Left ventricle myocardium inferior (tissue), 1 donor: ENCODE data around the gene PRSS1. TPM values are rescaled to one million over a fixed set of nuclear protein-coding genes. Genes with fewer than 3 reads are reported as not detected.

Source experiments
- DNase-seq: peaks from one replicate; pipeline ENCODE4 v3.0.0-alpha.2; 2020
- H3K27ac ChIP-seq: fragments of 200-600 bp; replicated peaks from 2 replicates; pipeline ENCODE4 v1.8.0; 2021
- H3K27me3 ChIP-seq: fragments of 200-600 bp; 2 replicates; pipeline ENCODE4 v1.8.0; 2021; ENCODE audit warnings: low read depth
- H3K36me3 ChIP-seq: fragments of 200-600 bp; 2 replicates; pipeline ENCODE4 v1.8.0; 2021
- H3K4me1 ChIP-seq: fragments of 200-600 bp; 2 replicates; pipeline ENCODE4 v1.8.0; 2021
- H3K4me3 ChIP-seq: fragments of 200-600 bp; 2 replicates; pipeline ENCODE4 v1.8.0; 2021; ENCODE audit warnings: mild to moderate bottlenecking, moderate library complexity
- H3K9me3 ChIP-seq: fragments of 200-600 bp; replicated peaks from 2 replicates; pipeline ENCODE4 v1.8.0; 2021
- intact Hi-C: fragments of 100-400 bp; cut with micrococcal nuclease; formaldehyde crosslinking; loops from one replicate; pipeline ENCODE4 v1.11.0; 2022
- total RNA-seq: library from RNA; stranded (reverse); fragmentation: NEBNext Ultra II Directional; extraction: Animal tissue kit (Norgen Biotek cat#: 25700); gene quantifications from one replicate; pipeline ENCODE4 v1.2.1, GENCODE V29; 2021
- TF ChIP-seq, protein P1 (sequence below): fragments of 200-600 bp; IDR thresholded peaks from 2 replicates; pipeline ENCODE4 v1.8.0; 2021; ENCODE audit warnings: antibody characterized with exemption, mild to moderate bottlenecking, borderline replicate concordance
- donor health status: DM: no; HTN: yes; CAD: no; lungs with severe emphysema.

Gene PRSS1
- total RNA-seq, 1 donor from 2014 or later: not detected

DNA sequence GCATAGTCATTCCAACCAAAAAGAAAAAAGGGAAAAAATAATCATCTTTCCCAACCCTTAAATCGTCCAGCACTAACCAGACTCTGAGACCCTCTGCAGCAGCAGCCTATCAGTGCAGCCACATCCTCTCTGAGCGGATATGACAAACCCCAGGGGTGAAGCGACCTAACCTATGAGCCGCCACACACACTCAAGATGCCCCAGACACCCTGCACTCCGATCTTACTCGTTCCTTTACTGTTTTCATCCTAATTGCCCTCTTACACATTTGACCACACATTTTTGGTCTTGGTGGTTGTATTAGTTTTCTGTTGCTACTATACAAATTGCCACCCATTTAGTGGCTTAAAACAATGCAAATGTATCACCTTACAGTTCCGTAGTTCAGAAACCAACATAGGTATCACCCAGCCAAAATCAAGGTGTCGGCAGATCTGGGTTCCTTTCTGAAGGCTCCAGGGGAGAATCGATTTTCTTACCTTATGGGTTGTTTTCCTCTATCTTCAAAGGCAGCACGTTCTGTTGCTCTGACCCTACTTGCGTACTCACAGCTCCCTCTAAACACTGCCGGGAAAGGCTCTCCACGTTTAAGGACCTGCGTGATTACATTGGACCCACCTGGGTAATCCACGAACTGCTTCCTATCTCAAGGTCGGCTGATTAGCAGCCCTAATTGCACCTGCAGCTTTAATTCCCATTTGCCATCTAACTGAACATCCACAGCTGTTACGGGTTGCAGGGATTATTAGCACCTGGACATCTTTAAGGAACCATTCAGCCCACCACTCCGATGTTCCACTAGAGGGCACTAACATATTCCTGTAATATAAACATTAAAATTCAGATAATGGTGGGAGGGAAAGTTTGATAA, 37.3 kb upstream of the PRSS1 start:
- H3K27ac ChIP-seq: no peak overlapping the region
- intact Hi-C loops: loop anchor here (5.0 kb wide), 1 partner anchor 70 kb away; no protein-coding TSS in a partner anchor
- H3K27me3 ChIP-seq: peaks cover 34% of the 10 kb centered on the region
- no peaks in the 10 kb centered on the region for H3K36me3 ChIP-seq
- no peaks in the 10 kb centered on the region for H3K4me1 ChIP-seq
- TF ChIP-seq, protein P1, sequence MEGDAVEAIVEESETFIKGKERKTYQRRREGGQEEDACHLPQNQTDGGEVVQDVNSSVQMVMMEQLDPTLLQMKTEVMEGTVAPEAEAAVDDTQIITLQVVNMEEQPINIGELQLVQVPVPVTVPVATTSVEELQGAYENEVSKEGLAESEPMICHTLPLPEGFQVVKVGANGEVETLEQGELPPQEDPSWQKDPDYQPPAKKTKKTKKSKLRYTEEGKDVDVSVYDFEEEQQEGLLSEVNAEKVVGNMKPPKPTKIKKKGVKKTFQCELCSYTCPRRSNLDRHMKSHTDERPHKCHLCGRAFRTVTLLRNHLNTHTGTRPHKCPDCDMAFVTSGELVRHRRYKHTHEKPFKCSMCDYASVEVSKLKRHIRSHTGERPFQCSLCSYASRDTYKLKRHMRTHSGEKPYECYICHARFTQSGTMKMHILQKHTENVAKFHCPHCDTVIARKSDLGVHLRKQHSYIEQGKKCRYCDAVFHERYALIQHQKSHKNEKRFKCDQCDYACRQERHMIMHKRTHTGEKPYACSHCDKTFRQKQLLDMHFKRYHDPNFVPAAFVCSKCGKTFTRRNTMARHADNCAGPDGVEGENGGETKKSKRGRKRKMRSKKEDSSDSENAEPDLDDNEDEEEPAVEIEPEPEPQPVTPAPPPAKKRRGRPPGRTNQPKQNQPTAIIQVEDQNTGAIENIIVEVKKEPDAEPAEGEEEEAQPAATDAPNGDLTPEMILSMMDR: peak; percentile 70
- no peak overlapping the region for H3K4me3 ChIP-seq
- no peaks in the 10 kb centered on the region for H3K9me3 ChIP-seq
- no peak for DNase-seq

DNA sequence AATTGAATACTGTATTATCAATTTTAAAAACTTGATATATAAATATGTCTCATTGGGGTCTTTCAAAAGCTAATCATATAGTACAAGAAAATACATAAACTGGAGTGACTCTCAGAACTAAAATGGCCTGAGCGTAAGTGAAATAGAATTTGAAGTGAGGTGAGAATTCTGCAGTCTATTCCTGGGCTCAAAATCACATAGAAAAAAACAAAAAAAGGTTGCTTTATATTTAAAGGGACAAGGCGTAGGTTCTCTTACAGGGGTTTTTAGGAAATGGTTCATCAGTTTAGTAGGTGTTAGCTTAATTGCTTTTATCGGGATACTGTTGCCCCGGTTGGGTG, 36.7 kb upstream of the PRSS1 start:
- Histone ChIP-seq H3K4me3 (no peak overlapping the region), H3K36me3 (no peaks in the 10 kb centered on the region), H3K9me3 (no peaks in the 10 kb centered on the region), H3K27ac (no peak overlapping the region), H3K4me1 (no peaks in the 10 kb centered on the region), H3K27me3 (peaks cover 29% of the 10 kb centered on the region)
- intact Hi-C loops: loop anchor here (5.0 kb wide), 1 partner anchor 70 kb away; no protein-coding TSS in a partner anchor
- TF ChIP-seq, protein P1: peak; percentile 3
- DNase-seq: no peak

DNA sequence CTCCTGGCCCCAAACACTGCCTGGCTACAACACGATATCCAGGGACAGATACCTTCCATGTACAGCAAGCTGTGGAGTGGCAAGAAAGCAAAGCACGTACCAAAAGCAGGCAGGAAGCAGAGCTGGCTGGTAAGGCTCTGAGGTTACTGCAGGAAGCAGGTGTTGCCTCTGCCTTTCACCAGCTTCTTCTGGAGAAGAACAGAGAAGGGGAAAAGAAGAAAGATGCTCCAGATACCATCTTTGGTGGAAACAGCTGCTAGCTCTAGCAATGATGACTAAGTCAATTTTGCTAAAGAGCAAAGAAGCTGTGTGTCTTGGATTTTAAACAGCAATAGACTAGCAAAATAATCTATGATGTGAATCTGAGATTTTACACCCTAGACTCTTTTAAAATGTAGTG, 34.9 kb upstream of the PRSS1 start:
- TF ChIP-seq, protein P1: no peak
- H3K27me3 ChIP-seq: peaks cover 18% of the 10 kb centered on the region
- no peaks in the 10 kb centered on the region for H3K9me3 ChIP-seq
- H3K4me3 ChIP-seq: no peak overlapping the region
- no peaks in the 10 kb centered on the region for H3K4me1 ChIP-seq
- no peak for DNase-seq
- no peaks in the 10 kb centered on the region for H3K36me3 ChIP-seq
- no peak overlapping the region for H3K27ac ChIP-seq
- intact Hi-C loops: loop anchor here (5.0 kb wide), 1 partner anchor 68 kb away; no protein-coding TSS in a partner anchor

DNA sequence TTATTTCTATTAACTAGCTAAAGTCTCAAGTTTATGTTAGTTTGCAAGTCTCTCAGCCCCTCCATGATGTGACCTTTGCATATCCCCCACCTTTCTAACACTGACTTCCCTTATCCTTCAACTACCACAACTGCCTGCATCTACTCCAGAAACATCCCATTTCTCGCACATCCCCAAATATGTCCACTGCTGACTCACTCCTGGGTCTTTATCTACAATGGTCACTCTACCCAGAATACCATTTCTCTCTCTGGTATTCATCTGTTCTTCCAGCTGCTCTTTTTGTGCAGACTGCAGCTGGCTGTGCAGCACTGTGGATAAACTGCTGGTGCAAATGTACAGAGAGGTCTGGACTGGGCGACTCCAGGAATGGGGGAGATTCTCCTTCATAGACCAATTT, 32.7 kb upstream of the PRSS1 start:
- DNase-seq: no peak
- no peaks in the 10 kb centered on the region for H3K9me3 ChIP-seq
- no peaks in the 10 kb centered on the region for H3K4me1 ChIP-seq
- H3K36me3 ChIP-seq: no peaks in the 10 kb centered on the region
- H3K4me3 ChIP-seq: no peak overlapping the region
- intact Hi-C loops: no loop called here
- peaks cover 9% of the 10 kb centered on the region for H3K27me3 ChIP-seq
- TF ChIP-seq, protein P1: no peak
- H3K27ac ChIP-seq: no peak overlapping the region

GRCh38 chr7:142717453-142717852, 31.8 kb upstream of the PRSS1 start:
- TF ChIP-seq, protein P1: no peak
- Histone ChIP-seq H3K27ac (no peak overlapping the region), H3K27me3 (peaks cover under 1% of the 10 kb centered on the region), H3K4me1 (no peaks in the 10 kb centered on the region), H3K4me3 (no peak overlapping the region), H3K36me3 (no peaks in the 10 kb centered on the region), H3K9me3 (no peaks in the 10 kb centered on the region)
- no peak for DNase-seq
- intact Hi-C loops: no loop called here
